MM.1S (cell line): Measurements from ENCODE around the gene C3orf70.

Source experiments
- CTCF ChIP-seq: fragments of 300-600 bp; sonication (generic); IDR thresholded peaks from 2 replicates; pipeline ENCODE4 v1.5.1; 2016; ENCODE audit warnings: antibody characterized with exemption, low read length, mixed read lengths
- EZH2phosphoT487 ChIP-seq: fragments of 300-600 bp; sonication (generic); IDR thresholded peaks from 2 replicates; pipeline ENCODE4 v1.6.1; 2018; ENCODE audit warnings: antibody characterized with exemption, low read length

DNA sequence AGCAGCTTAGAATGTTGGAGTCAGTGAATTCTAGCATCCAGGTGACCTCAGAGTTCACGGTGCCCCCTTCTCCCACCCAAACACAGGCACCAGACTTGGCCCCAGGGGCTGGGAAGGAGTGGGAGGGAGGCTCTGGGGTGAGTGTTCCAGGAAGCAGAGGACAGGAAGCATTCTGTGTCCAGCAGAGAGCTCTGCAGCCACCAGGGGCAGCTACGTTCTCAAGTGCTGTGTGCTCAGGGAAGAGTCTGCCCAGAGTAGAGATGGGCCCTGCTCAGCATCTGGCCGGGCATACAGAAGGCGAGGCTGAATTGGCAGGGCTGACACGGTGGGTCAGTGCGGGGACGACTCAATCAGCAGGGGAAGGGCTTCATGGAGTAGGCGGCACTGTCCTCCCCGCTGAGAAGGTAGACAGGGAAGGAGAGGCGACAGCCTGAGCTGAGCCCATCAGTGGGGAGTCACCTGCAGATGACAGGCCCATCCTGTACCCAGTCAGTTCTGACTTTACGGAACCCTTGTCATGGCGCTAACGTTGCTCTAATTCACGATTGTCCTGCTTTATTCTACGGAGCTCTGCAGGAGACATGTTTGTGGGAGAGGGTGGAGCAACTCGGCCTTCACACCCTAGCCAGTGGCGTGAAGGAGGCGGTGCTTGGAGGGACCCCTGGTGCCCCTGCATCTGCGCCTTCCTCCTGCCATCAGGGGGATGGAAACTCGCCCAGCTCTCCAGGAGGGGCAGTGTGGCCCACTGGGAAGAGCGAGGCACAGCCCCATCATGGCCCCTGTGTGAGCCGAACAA, 82.2 kb downstream of the C3orf70 start:
- TF ChIP-seq CTCF (peak; percentile 22), EZH2phosphoT487 (no peak)
